Activated CD8-positive, alpha-beta T cell treated with anti-CD3 and anti-CD28 coated beads for 36 hours (primary cell): ENCODE results near the gene LGALS4. TPM values are rescaled to one million over a fixed set of nuclear protein-coding genes. Genes with fewer than 3 reads are reported as not detected.
A peak's percentile ranks its signal among the peaks of the same experiment; 100 is the strongest.

Source experiments
- ATAC-seq: fragments of 200-7000 bp; cut with Tn5 transposase; one replicate; pipeline ENCODE4 v1.10.0; 2021; ENCODE audit warnings: mild to moderate bottlenecking, moderate library complexity
- CTCF ChIA-PET: fragments of 350-600 bp; sonication (Branson Sonifier 250); formaldehyde crosslinking; loops from one replicate; lab custom pipeline; 2021; ENCODE audit warnings: antibody characterized with exemption; lab: Charles Lee
- POLR2A ChIA-PET: fragments of 350-600 bp; sonication (Branson Sonifier 250); formaldehyde crosslinking; loops from one replicate; lab custom pipeline; 2021; ENCODE audit warnings: antibody characterized with exemption; lab: Charles Lee
- DNase-seq: peaks from one replicate; pipeline ENCODE4 v3.0.0-alpha.2; 2020
- H3K27ac Mint-ChIP-seq: one replicate; pipeline ENCODE4 v1.8.0; 2021; ENCODE audit warnings: mild to moderate bottlenecking, mixed read lengths
- H3K27me3 Mint-ChIP-seq: one replicate; pipeline ENCODE4 v1.8.0; 2021; ENCODE audit warnings: mixed read lengths
- H3K36me3 Mint-ChIP-seq: one replicate; pipeline ENCODE4 v1.8.0; 2021; ENCODE audit warnings: low read depth, mixed read lengths
- H3K4me1 Mint-ChIP-seq: one replicate; pipeline ENCODE4 v1.8.0; 2021; ENCODE audit warnings: low read depth, mixed read lengths
- H3K4me3 Mint-ChIP-seq: one replicate; pipeline ENCODE4 v1.8.0; 2021; ENCODE audit warnings: mild to moderate bottlenecking, moderate library complexity, mixed read lengths
- H3K9me3 Mint-ChIP-seq: one replicate; pipeline ENCODE4 v1.8.0; 2021; ENCODE audit warnings: mixed read lengths
- intact Hi-C: fragments of 100-400 bp; cut with micrococcal nuclease; formaldehyde crosslinking; loops from one replicate; pipeline ENCODE4 v1.10.0; 2022
- total RNA-seq, 2 experiments: library from RNA; stranded (reverse); gene quantifications; one replicate each; pipeline ENCODE4 v1.2.3, GENCODE V29; 2021
- TF ChIP-seq, protein P1 (sequence below): fragments of 200-600 bp; IDR thresholded peaks from one replicate; pipeline ENCODE4 v1.8.0; 2022; ENCODE audit warnings: antibody characterized with exemption, mild to moderate bottlenecking

The LGALS4 gene
- total RNA-seq, 2 experiments from 2014 or later: 0.29 to 0.72 TPM

DNA sequence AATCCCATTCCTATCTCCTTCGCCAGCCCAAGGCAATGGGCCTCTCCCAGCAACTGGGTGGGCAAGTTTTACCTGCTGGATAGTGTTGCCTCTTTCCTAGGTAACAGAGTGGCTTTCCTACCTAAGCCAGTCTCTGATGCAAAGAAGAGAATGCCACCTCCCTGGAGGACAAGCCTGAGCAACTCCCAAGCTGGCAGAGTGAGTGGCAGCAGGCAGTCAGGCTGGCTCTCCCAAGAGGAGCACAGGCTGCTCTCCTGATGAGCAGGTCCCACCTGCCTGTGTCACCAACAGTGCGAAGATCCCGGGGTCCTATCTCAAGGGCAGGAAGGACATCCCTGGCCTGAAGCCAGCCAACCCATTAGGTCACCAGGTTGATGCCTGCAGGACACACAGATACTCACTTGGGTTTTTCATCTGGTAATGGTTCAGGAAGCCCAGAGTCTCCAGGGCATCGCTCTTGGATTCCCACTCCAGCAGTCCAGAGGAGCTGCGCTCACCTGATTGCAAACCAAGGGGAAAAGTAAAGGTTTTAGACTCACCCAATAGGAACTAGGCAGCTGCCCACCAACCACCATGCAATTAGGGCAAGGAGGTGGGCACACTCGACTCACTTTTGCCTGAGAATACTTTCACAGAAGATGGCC is 24.4 kb upstream of the LGALS4 start:
- Mint-ChIP-seq H3K4me1 (peaks cover 44% of the 10 kb centered on the region), H3K4me3 (no peak overlapping the region), H3K27me3 (no peaks in the 10 kb centered on the region), H3K36me3 (peaks cover 63% of the 10 kb centered on the region), H3K9me3 (no peaks in the 10 kb centered on the region), H3K27ac (peak overlapping the region; percentile 55)
- ChIA-PET CTCF (no interaction called here), POLR2A (interaction anchor here (0.9 to 4.6 kb wide), 5 partner anchors 11 to 41 kb away, joined by 3 to 48 read pairs (median 9); partner anchors contain the start of genes HNRNPL and RINL)
- intact Hi-C loops: no loop called here
- ATAC-seq: no peak
- DNase-seq: no peak
- TF ChIP-seq, protein P1, sequence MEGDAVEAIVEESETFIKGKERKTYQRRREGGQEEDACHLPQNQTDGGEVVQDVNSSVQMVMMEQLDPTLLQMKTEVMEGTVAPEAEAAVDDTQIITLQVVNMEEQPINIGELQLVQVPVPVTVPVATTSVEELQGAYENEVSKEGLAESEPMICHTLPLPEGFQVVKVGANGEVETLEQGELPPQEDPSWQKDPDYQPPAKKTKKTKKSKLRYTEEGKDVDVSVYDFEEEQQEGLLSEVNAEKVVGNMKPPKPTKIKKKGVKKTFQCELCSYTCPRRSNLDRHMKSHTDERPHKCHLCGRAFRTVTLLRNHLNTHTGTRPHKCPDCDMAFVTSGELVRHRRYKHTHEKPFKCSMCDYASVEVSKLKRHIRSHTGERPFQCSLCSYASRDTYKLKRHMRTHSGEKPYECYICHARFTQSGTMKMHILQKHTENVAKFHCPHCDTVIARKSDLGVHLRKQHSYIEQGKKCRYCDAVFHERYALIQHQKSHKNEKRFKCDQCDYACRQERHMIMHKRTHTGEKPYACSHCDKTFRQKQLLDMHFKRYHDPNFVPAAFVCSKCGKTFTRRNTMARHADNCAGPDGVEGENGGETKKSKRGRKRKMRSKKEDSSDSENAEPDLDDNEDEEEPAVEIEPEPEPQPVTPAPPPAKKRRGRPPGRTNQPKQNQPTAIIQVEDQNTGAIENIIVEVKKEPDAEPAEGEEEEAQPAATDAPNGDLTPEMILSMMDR: no peak

DNA sequence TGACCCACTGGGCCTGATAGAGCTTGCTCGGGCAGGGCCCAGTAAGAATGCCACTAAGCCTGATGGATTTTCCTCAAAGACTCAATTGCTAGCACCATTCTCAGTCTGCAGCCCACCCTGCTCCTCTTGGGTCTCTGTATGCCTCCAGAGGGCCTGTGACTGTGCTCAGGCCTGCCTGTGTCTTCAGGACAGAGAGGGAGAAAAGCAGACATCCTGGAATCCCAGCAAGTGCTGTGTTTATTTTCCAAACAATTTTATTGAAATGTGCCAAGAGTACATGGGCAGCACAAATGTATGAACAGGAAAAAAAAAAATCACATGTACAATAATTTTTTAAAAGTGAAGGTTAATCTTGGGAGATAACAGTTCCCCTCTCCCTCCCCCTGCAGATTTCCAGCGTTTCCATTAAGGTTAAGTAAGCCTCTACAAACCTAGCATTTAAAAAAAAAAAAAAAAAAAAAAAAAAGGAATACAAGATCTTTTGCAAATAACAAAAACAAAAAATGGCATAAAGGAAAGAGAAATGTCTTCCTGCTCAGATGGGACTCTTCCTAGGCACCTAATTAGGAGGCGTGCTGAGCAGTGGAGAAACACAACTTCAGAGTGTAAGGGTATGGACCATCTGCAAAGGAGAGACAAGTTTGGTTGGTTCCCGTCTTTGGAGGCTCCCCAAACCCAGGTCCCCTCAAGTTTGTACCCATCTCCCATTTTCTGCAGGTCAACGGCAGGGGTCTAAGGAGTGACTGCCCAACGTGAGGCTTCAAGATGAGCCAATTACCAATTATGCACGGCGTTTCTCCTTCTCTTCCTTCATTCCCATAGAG is 23.6 kb upstream of the LGALS4 start:
- POLR2A ChIA-PET: interaction anchor here (1.0 to 3.2 kb wide), 5 partner anchors 7 to 42 kb away, joined by 3 to 24 read pairs (median 3); partner anchors contain the start of genes HNRNPL and RINL
- H3K27me3 Mint-ChIP-seq: no peaks in the 10 kb centered on the region
- H3K4me1 Mint-ChIP-seq: peaks cover 41% of the 10 kb centered on the region
- CTCF ChIA-PET: interaction anchor here (2.5 kb wide), 1 partner anchor 10 kb away, joined by 9 read pairs; no protein-coding TSS in a partner anchor
- peak overlapping the region; percentile 55 for H3K27ac Mint-ChIP-seq
- no peak for ATAC-seq
- H3K9me3 Mint-ChIP-seq: no peaks in the 10 kb centered on the region
- TF ChIP-seq, protein P1: no peak
- no peak for DNase-seq
- no peak overlapping the region for H3K4me3 Mint-ChIP-seq
- H3K36me3 Mint-ChIP-seq: peaks cover 56% of the 10 kb centered on the region
- intact Hi-C loops: no loop called here

DNA sequence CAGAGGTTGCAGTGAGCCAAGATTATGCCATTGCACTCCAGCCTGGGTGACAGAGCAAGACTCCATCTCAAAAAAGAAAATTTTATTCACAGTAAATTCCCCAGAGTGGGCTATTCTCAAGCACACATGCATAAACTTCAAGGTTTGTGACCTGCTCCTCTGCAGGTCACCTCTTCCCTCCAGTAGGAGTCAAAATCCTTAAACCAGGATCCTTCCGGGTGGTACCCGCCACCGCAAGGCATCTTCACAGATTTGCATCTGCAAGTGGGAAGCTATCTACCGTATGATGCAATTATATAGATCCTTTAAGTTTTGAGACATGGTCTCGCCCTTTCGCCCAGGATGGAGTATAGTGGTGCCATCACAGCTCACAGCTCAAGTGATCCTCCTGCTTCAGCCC is 21.8 kb upstream of the LGALS4 start:
- Mint-ChIP-seq H3K4me3 (no peak overlapping the region), H3K27ac (no peak overlapping the region), H3K9me3 (no peaks in the 10 kb centered on the region), H3K4me1 (peaks cover 36% of the 10 kb centered on the region), H3K36me3 (peaks cover 46% of the 10 kb centered on the region), H3K27me3 (no peaks in the 10 kb centered on the region)
- ATAC-seq (no peak), DNase-seq (no peak)
- ChIA-PET CTCF (interaction anchor here (1.2 to 2.5 kb wide), 2 partner anchors 12 to 73 kb away, joined by 3 to 9 read pairs; no protein-coding TSS in a partner anchor), POLR2A (interaction anchor here (0.8 to 3.2 kb wide), 8 partner anchors 9 to 101 kb away, joined by 3 to 24 read pairs (median 4); partner anchors contain the start of gene HNRNPL)
- TF ChIP-seq, protein P1: no peak
- intact Hi-C loops: no loop called here

DNA sequence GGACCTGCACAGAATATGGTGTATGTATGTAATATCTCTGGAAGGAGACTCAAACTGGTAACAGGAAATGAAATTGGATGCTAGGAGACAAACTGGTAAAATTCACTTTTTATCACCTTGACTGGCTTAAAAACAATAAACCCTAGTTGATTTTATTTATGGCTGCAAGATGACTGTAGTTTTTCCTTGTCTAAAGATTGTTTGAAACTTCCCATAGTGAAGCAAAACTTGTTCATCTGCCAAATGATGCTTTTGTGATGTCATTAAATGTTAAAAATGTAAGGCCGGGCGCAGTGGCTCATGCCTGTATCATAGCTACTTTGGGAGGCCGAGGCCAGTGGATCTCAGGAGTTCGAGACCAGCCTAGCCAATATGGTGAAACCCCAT is 21.4 kb upstream of the LGALS4 start:
- no peak for ATAC-seq
- H3K4me3 Mint-ChIP-seq: no peak overlapping the region
- DNase-seq: no peak
- H3K27me3 Mint-ChIP-seq: no peaks in the 10 kb centered on the region
- TF ChIP-seq, protein P1: no peak
- H3K9me3 Mint-ChIP-seq: no peaks in the 10 kb centered on the region
- peaks cover 31% of the 10 kb centered on the region for H3K4me1 Mint-ChIP-seq
- intact Hi-C loops: no loop called here
- POLR2A ChIA-PET: interaction anchor here (0.8 to 3.2 kb wide), 6 partner anchors 9 to 102 kb away, joined by 3 to 24 read pairs (median 4); no protein-coding TSS in a partner anchor
- peaks cover 43% of the 10 kb centered on the region for H3K36me3 Mint-ChIP-seq
- H3K27ac Mint-ChIP-seq: peak overlapping the region; percentile 72
- CTCF ChIA-PET: interaction anchor here (1.2 to 2.5 kb wide), 2 partner anchors 13 to 73 kb away, joined by 3 to 9 read pairs; no protein-coding TSS in a partner anchor
